Measurements from ENCODE around the gene ATAD1. TPM values are rescaled to one million over a fixed set of nuclear protein-coding genes. Genes with fewer than 3 reads are reported as not detected.
A peak's percentile ranks its signal among the peaks of the same experiment; 100 is the strongest.
"Not testable (repeated sequence)": the region's sequence is repeated elsewhere in the genome, so short reads cannot be mapped to it uniquely, and the experiment has no call there.

ATAD1 gene
- total and polyA plus RNA-seq, 2 donors (not counting 1 experiment from before 2014, with no cell fraction given), result 34.7 to 49.0 TPM

GRCh38 chr10:87861566-87861952, 43.5 kb upstream of the ATAD1 start:
- Histone ChIP-seq H3K4me3 (replicated peaks in 1 of 4; ENCODE audit: control extremely low read depth in 1 of 4, insufficient read depth in 1 of 4, low read depth in 3 of 4, low read length in 4 of 4) (peak overlapping the region; percentile 80 to 86 (median 84)), H3K36me3 (ENCODE audit: control insufficient read depth, insufficient read depth, low read length) (no peaks in the 10 kb centered on the region), H3K9me3 (ENCODE audit: control insufficient read depth, insufficient read depth, low read depth, low read length) (no peaks in the 10 kb centered on the region), H4K20me1 (ENCODE audit: control insufficient read depth, extremely low read depth, insufficient read depth, low read length) (peaks cover 5% of the 10 kb centered on the region), H3K4me2 (ENCODE audit: extremely low read depth, insufficient read depth, low read length) (peak overlapping the region; percentile 99), H3K27ac (ENCODE audit: insufficient read depth, low read length) (peak overlapping the region; percentile 88), H3K79me2 (ENCODE audit: control insufficient read depth, insufficient read depth, low read length) (peaks cover 35% of the 10 kb centered on the region), H3K27me3 (ENCODE audit: control insufficient read depth, insufficient read depth, low read length) (no peaks in the 10 kb centered on the region), H3K9ac (ENCODE audit: insufficient read depth, low read length) (peak overlapping the region; percentile 79), H3K4me1 (ENCODE audit: control insufficient read depth, extremely low read depth, insufficient read depth, low read length) (peaks cover 3% of the 10 kb centered on the region), H2AFZ (ENCODE audit: low read length) (peak overlapping the region; percentile 98)
- TF ChIP-seq EZH2 (IDR thresholded peaks at IDR 0.05; ENCODE audit: low read length, missing control alignments), result no peak
- peak in 1 of 2 donors; percentile 14 for TF ChIP-seq CTCF (conservative IDR thresholded peaks at IDR 0.05 in 1 of 2, IDR thresholded peaks at IDR 0.05 in 1 of 2; ENCODE audit: low read depth in 1 of 2, low read length in 2 of 2)
- DNase-seq (ENCODE audit: low read depth in 2 of 2), result peak; percentile 87 to 88

- H4K20me1 ChIP-seq (ENCODE audit: control insufficient read depth, extremely low read depth, insufficient read depth, low read length), result peaks cover 2% of the 10 kb centered on the region
- H3K36me3 ChIP-seq (ENCODE audit: control insufficient read depth, insufficient read depth, low read length), result no peaks in the 10 kb centered on the region
- H3K9me3 ChIP-seq (ENCODE audit: control insufficient read depth, insufficient read depth, low read depth, low read length), result no peaks in the 10 kb centered on the region
- no peak overlapping the region for H3K9ac ChIP-seq (ENCODE audit: insufficient read depth, low read length)
- TF ChIP-seq EZH2 (IDR thresholded peaks at IDR 0.05; ENCODE audit: low read length, missing control alignments) (no peak), CTCF (conservative IDR thresholded peaks at IDR 0.05 in 1 of 2, IDR thresholded peaks at IDR 0.05 in 1 of 2; ENCODE audit: low read depth in 1 of 2, low read length in 2 of 2) (no peak)
- H3K4me3 ChIP-seq (replicated peaks in 1 of 4; ENCODE audit: control extremely low read depth in 1 of 4, insufficient read depth in 1 of 4, low read depth in 3 of 4, low read length in 4 of 4), result peak overlapping the region in 2 of 4 experiments; percentile 80 to 85
- peaks cover 28% of the 10 kb centered on the region for H3K79me2 ChIP-seq (ENCODE audit: control insufficient read depth, insufficient read depth, low read length)
- H3K4me2 ChIP-seq (ENCODE audit: extremely low read depth, insufficient read depth, low read length), result peak overlapping the region; percentile 99
- H3K27me3 ChIP-seq (ENCODE audit: control insufficient read depth, insufficient read depth, low read length), result no peaks in the 10 kb centered on the region
- no peak overlapping the region for H2AFZ ChIP-seq (ENCODE audit: low read length)
- H3K27ac ChIP-seq (ENCODE audit: insufficient read depth, low read length), result peak overlapping the region; percentile 88
- DNase-seq (ENCODE audit: low read depth in 2 of 2), result no peak
- H3K4me1 ChIP-seq (ENCODE audit: control insufficient read depth, extremely low read depth, insufficient read depth, low read length), result peaks cover 3% of the 10 kb centered on the region
These were observed 42.9 kb upstream of the ATAD1 start for GRCh38 chr10:87860816-87861403.

GRCh38 chr10:87860156-87860795, 42.2 kb upstream of the ATAD1 start:
- H3K36me3 ChIP-seq (ENCODE audit: control insufficient read depth, insufficient read depth, low read length), result no peaks in the 10 kb centered on the region
- peaks cover 3% of the 10 kb centered on the region for H3K4me1 ChIP-seq (ENCODE audit: control insufficient read depth, extremely low read depth, insufficient read depth, low read length)
- no peak overlapping the region for H3K4me3 ChIP-seq (replicated peaks in 1 of 4; ENCODE audit: control extremely low read depth in 1 of 4, insufficient read depth in 1 of 4, low read depth in 3 of 4, low read length in 4 of 4)
- H3K27ac ChIP-seq (ENCODE audit: insufficient read depth, low read length), result no peak overlapping the region
- peaks cover 22% of the 10 kb centered on the region for H3K79me2 ChIP-seq (ENCODE audit: control insufficient read depth, insufficient read depth, low read length)
- no peaks in the 10 kb centered on the region for H4K20me1 ChIP-seq (ENCODE audit: control insufficient read depth, extremely low read depth, insufficient read depth, low read length)
- DNase-seq (ENCODE audit: low read depth in 2 of 2), result peak; percentile 65 to 72
- TF ChIP-seq EZH2 (IDR thresholded peaks at IDR 0.05; ENCODE audit: low read length, missing control alignments) (no peak), CTCF (conservative IDR thresholded peaks at IDR 0.05 in 1 of 2, IDR thresholded peaks at IDR 0.05 in 1 of 2; ENCODE audit: low read depth in 1 of 2, low read length in 2 of 2) (peak; percentile 36 to 38)
- H3K4me2 ChIP-seq (ENCODE audit: extremely low read depth, insufficient read depth, low read length), result no peak overlapping the region
- H3K27me3 ChIP-seq (ENCODE audit: control insufficient read depth, insufficient read depth, low read length), result no peaks in the 10 kb centered on the region
- no peak overlapping the region for H3K9ac ChIP-seq (ENCODE audit: insufficient read depth, low read length)
- H3K9me3 ChIP-seq (ENCODE audit: control insufficient read depth, insufficient read depth, low read depth, low read length), result no peaks in the 10 kb centered on the region
- no peak overlapping the region for H2AFZ ChIP-seq (ENCODE audit: low read length)

- not testable (repeated sequence) for H4K20me1 ChIP-seq (ENCODE audit: control insufficient read depth, extremely low read depth, insufficient read depth, low read length); H3K27ac ChIP-seq (ENCODE audit: insufficient read depth, low read length); H3K9ac ChIP-seq (ENCODE audit: insufficient read depth, low read length); H3K79me2 ChIP-seq (ENCODE audit: control insufficient read depth, insufficient read depth, low read length); DNase-seq (ENCODE audit: low read depth in 2 of 2); H3K4me2 ChIP-seq (ENCODE audit: extremely low read depth, insufficient read depth, low read length); H3K9me3 ChIP-seq (ENCODE audit: control insufficient read depth, insufficient read depth, low read depth, low read length); H2AFZ ChIP-seq (ENCODE audit: low read length); H3K4me3 ChIP-seq (replicated peaks in 1 of 4; ENCODE audit: control extremely low read depth in 1 of 4, insufficient read depth in 1 of 4, low read depth in 3 of 4, low read length in 4 of 4); H3K36me3 ChIP-seq (ENCODE audit: control insufficient read depth, insufficient read depth, low read length); H3K4me1 ChIP-seq (ENCODE audit: control insufficient read depth, extremely low read depth, insufficient read depth, low read length); H3K27me3 ChIP-seq (ENCODE audit: control insufficient read depth, insufficient read depth, low read length)
These were observed 37.6 kb upstream of the ATAD1 start for GRCh38 chr10:87855665-87856064.

Measured in fibroblast of lung (primary cell).